Gastroesophageal sphincter (tissue), 3 donors: ENCODE results near the gene HSF4.

Experiments used
- CTCF ChIP-seq, 4 experiments: fragments of 200-600 bp in 2 of 4; fragments of 450-650 bp in 2 of 4; sonication (generic) in 1 of 4; IDR thresholded peaks; one replicate each; pipeline ENCODE4 v1.5.1; 2017 to 2019; ENCODE audit warnings: antibody characterized with exemption in 4 of 4, mild to moderate bottlenecking in 2 of 4, moderate library complexity in 2 of 4
- POLR2A ChIP-seq, 2 donors: fragments of 450-650 bp; IDR thresholded peaks; one replicate each; pipeline ENCODE4 v1.6.1; 2017; ENCODE audit warnings: antibody characterized with exemption in 2 of 2, mild to moderate bottlenecking in 2 of 2, moderate library complexity in 1 of 2
- POLR2AphosphoS5 ChIP-seq: sonication (generic); formaldehyde crosslinking; IDR thresholded peaks from one replicate; pipeline ENCODE4 v1.6.1; 2017; ENCODE audit warnings: antibody characterized with exemption

GRCh38 chr16:67176662-67177061 lies 12.1 kb downstream of the HSF4 start:
- TF ChIP-seq POLR2AphosphoS5, result no peak
- no peak for TF ChIP-seq CTCF (IDR thresholded peaks at IDR 0.05)
- no peak for TF ChIP-seq POLR2A (IDR thresholded peaks at IDR 0.05)
